Activated CD8-positive, alpha-beta memory T cell treated with anti-CD3 and anti-CD28 coated beads for 1 hour (primary cell): Measurements from ENCODE around the gene SPATA32.

Experiments used
- DNase-seq, 2 donors: peaks; one replicate each; pipeline ENCODE4 v3.0.0-alpha.2; 2020; ENCODE audit warnings: low read depth in 1 of 2; ENCODE audit errors: extremely low read depth in 1 of 2

The SPATA32 gene

DNA sequence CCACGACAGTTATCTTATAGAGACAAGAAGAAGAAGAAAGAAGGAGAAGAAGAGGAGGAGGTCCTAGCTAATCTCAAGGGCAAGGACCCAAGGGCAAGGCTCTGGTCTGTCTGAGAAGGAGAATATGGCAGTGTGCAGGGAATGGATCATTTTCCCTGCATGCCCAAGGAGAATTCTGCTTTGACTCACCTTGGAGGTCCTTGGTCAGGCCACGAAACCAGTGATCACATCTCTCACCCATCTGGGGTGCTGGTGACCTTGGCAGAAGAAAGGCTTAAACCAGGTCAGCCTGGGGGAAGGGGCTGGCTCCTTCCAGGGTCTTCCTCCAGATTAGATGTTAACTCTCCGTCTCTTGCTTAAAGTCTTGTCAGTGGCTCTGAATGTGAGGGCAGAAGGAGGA, 41.8 kb downstream of the SPATA32 start:
- no peak for DNase-seq

DNA sequence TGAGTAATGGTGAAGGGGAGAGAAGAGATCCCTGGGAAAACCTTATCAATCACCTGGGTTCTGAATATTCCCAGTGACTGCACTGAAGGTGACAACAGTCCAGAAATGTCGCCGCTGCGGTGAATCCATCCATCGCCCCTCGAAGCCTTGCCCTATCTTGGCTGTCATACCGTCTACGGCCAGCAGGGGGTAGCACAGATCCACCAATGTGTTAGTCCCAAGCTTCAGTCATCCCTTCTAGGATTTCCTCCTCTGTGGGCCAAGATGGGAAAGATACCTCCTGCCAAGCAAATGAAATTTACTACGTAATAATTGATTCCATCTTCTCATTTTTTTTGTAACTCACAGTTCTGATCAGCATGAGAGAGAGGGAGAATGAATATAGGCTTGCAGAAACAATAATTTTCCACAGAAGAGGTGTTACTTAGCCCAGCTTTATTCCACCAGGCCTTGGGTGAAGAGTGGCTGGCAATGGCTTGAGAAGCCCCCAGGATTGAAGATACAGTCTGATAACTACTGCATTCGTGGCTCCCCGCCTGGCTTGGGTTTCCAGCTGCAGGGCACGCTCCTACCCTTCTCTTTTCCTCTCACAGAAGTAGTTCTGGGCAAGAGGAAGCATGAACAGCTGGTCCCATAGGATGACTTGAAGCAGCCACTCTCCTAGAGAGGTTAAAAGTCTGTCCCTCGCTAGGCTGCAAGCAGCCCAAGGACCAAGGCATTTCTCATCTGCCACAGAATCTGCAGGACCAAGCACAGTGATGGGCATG, 42.8 kb downstream of the SPATA32 start:
- DNase-seq = peak; percentile 79 to 83
